H1 (cell line): ENCODE results near the gene TMUB1. TPM values are rescaled to one million over a fixed set of nuclear protein-coding genes. Genes with fewer than 3 reads are reported as not detected.
A peak's percentile ranks its signal among the peaks of the same experiment; 100 is the strongest.

ENCODE experiments used
- CTCF ChIA-PET: fragments of 300-600 bp; sonication (Branson Sonifier 250); formaldehyde crosslinking; loops from one replicate; lab custom pipeline; 2021; ENCODE audit not compliant: partially characterized antibody; lab: Charles Lee
- POLR2A ChIA-PET: fragments of 300-600 bp; sonication (Branson Sonifier 250); formaldehyde crosslinking; loops from one replicate; lab custom pipeline; 2021; ENCODE audit warnings: inconsistent platforms; ENCODE audit not compliant: partially characterized antibody; lab: Charles Lee
- DNase-seq, 2 experiments: peaks; one replicate each; pipeline versions ENCODE4 v3.0.0 to v3.0.0-alpha.2; 2010 to 2022; ENCODE audit warnings: low spot score in 2 of 2, low read depth in 1 of 2, mixed read lengths in 1 of 2
- FAIRE-seq: peaks from 2 replicates; lab custom pipeline; 2011; peaks lifted over from hg19 to GRCh38; lab: Jason Lieb, UNC
- H2AFZ ChIP-seq: 2 replicates; pipeline ENCODE4 v1.8.1; 2012; ENCODE audit warnings: low read length, inconsistent platforms
- H2AK5ac ChIP-seq: 2 replicates; pipeline ENCODE4 v1.6.1; 2013; ENCODE audit warnings: low read depth, low read length
- H2BK120ac ChIP-seq: replicated peaks from 2 replicates; pipeline ENCODE3; 2013; ENCODE audit warnings: low read depth, low read length, inconsistent platforms
- H2BK12ac ChIP-seq: 2 replicates; pipeline ENCODE4 v1.6.1; 2013; ENCODE audit warnings: low read depth, low read length
- H2BK15ac ChIP-seq: 2 replicates; pipeline ENCODE4 v1.6.1; 2013; ENCODE audit warnings: low read length
- H2BK20ac ChIP-seq: 2 replicates; pipeline ENCODE4 v1.6.1; 2013; ENCODE audit warnings: low read length
- H2BK5ac ChIP-seq: 2 replicates; pipeline ENCODE4 v1.6.1; 2013; ENCODE audit warnings: low read depth, low read length
- H3K14ac ChIP-seq: 2 replicates; pipeline ENCODE4 v1.6.1; 2013; ENCODE audit warnings: inconsistent platforms; ENCODE audit not compliant: insufficient read length
- H3K18ac ChIP-seq: 2 replicates; pipeline ENCODE4 v1.6.1; 2013; ENCODE audit warnings: low read length; ENCODE audit errors: extremely low read depth
- H3K23ac ChIP-seq: 2 replicates; pipeline ENCODE4 v1.6.1; 2013; ENCODE audit warnings: inconsistent platforms; ENCODE audit not compliant: insufficient read length
- H3K23me2 ChIP-seq: 2 replicates; pipeline ENCODE4 v1.6.1; 2013; ENCODE audit warnings: low read depth, low read length
- H3K27ac ChIP-seq: 2 replicates; pipeline ENCODE4 v1.6.1; 2011; ENCODE audit warnings: low read depth, low read length, inconsistent platforms
- H3K27me3 ChIP-seq, 4 experiments: replicated peaks in 1 of 4; 1 replicate in 1 of 4; 2 replicates in 3 of 4; pipeline versions ENCODE4 v1.6.1 to v1.8.1; 2011 to 2013; ENCODE audit warnings: low read length in 3 of 4, mild to moderate bottlenecking in 3 of 4, inconsistent platforms in 2 of 4, mixed read lengths in 2 of 4, moderate library complexity in 1 of 4; ENCODE audit not compliant: control insufficient read depth in 3 of 4, insufficient read depth in 3 of 4; ENCODE audit errors: extremely low read depth in 1 of 4
- H3K36me3 ChIP-seq, 4 experiments: 2 replicates each; pipeline versions ENCODE4 v1.6.1 to v1.8.1; 2011 to 2013; ENCODE audit warnings: mild to moderate bottlenecking in 4 of 4, low read length in 3 of 4, moderate library complexity in 2 of 4, control low read depth in 1 of 4, inconsistent platforms in 1 of 4; ENCODE audit not compliant: insufficient read depth in 4 of 4, control insufficient read depth in 2 of 4
- H3K4ac ChIP-seq: replicated peaks from 2 replicates; pipeline ENCODE3; 2013; ENCODE audit warnings: low read length, low read depth, mixed read lengths, inconsistent platforms; ENCODE audit not compliant: insufficient read length
- H3K4me1 ChIP-seq, 4 experiments: replicated peaks in 1 of 4; 1 replicate in 1 of 4; 2 replicates in 3 of 4; pipeline versions ENCODE4 v1.6.1 to v1.8.1; 2011 to 2013; ENCODE audit warnings: low read length in 3 of 4, inconsistent platforms in 2 of 4, mixed read lengths in 1 of 4; ENCODE audit not compliant: insufficient read depth in 4 of 4, control insufficient read depth in 3 of 4
- H3K4me2 ChIP-seq, 2 experiments: 2 replicates each; pipeline versions ENCODE4 v1.6.1 to v1.8.1; 2011 to 2013; ENCODE audit warnings: low read depth in 2 of 2, low read length in 2 of 2, control low read depth in 1 of 2, inconsistent platforms in 1 of 2, mild to moderate bottlenecking in 1 of 2; ENCODE audit not compliant: insufficient read depth in 1 of 2
- H3K4me3 ChIP-seq, 4 experiments: fragments of 200-600, 300-600 bp in 1 of 4; sonication (generic), shearing (Covaris generic), sonication (Bioruptor Twin) in 1 of 4; 2 replicates each; pipeline versions ENCODE4 v1.5.1 to v1.8.1; 2011 to 2016; ENCODE audit warnings: low read length in 4 of 4, low read depth in 3 of 4, control low read depth in 2 of 4, inconsistent platforms in 2 of 4, mild to moderate bottlenecking in 2 of 4, mixed read lengths in 1 of 4, moderate library complexity in 1 of 4; ENCODE audit not compliant: insufficient read depth in 2 of 4; ENCODE audit errors: extremely low read depth in 1 of 4
- H3K56ac ChIP-seq: replicated peaks from 2 replicates; pipeline ENCODE3; 2013; ENCODE audit warnings: low read depth, mild to moderate bottlenecking, mixed read lengths, low read length, inconsistent platforms; ENCODE audit not compliant: insufficient read length
- H3K79me1 ChIP-seq: 2 replicates; pipeline ENCODE4 v1.6.1; 2013; ENCODE audit warnings: low read depth, low read length, control low read depth
- H3K79me2 ChIP-seq, 2 experiments: 2 replicates each; pipeline versions ENCODE4 v1.6.1 to v1.8.1; 2012 to 2013; ENCODE audit warnings: low read length in 2 of 2, mild to moderate bottlenecking in 2 of 2, inconsistent platforms in 1 of 2; ENCODE audit not compliant: insufficient read depth in 2 of 2, control insufficient read depth in 1 of 2
- H3K9ac ChIP-seq, 4 experiments: replicated peaks in 1 of 4; 1 replicate in 1 of 4; 2 replicates in 3 of 4; pipeline versions ENCODE4 v1.6.1 to v1.8.1; 2011 to 2013; ENCODE audit warnings: low read depth in 3 of 4, low read length in 3 of 4, control low read depth in 2 of 4, mild to moderate bottlenecking in 2 of 4, moderate library complexity in 2 of 4, inconsistent platforms in 1 of 4; ENCODE audit errors: extremely low read depth in 1 of 4
- H3K9me3 ChIP-seq, 2 experiments: 2 replicates each; pipeline versions ENCODE4 v1.6.1 to v1.8.1; 2012 to 2013; ENCODE audit warnings: mild to moderate bottlenecking in 2 of 2, moderate library complexity in 2 of 2, control low read depth in 1 of 2, inconsistent platforms in 1 of 2, low read depth in 1 of 2, low read length in 1 of 2, mixed read lengths in 1 of 2; ENCODE audit not compliant: insufficient read depth in 2 of 2
- H4K20me1 ChIP-seq, 2 experiments: replicated peaks in 1 of 2; 2 replicates each; pipeline versions ENCODE3 to v1.8.1; 2011 to 2013; ENCODE audit warnings: inconsistent platforms in 2 of 2, low read length in 2 of 2, mild to moderate bottlenecking in 1 of 2; ENCODE audit not compliant: insufficient read depth in 2 of 2, control insufficient read depth in 1 of 2
- H4K5ac ChIP-seq: 2 replicates; pipeline ENCODE4 v1.6.1; 2013; ENCODE audit warnings: low read length, low read depth, mixed read lengths, inconsistent platforms; ENCODE audit not compliant: insufficient read length
- H4K8ac ChIP-seq: 2 replicates; pipeline ENCODE4 v1.8.0; 2013; ENCODE audit warnings: mild to moderate bottlenecking, moderate library complexity, low read length, inconsistent platforms; ENCODE audit not compliant: insufficient read depth; ENCODE audit errors: extremely low read depth
- H4K91ac ChIP-seq: replicated peaks from 2 replicates; pipeline ENCODE3; 2013; ENCODE audit warnings: low read length, mixed read lengths, inconsistent platforms; ENCODE audit not compliant: insufficient read length
- EZH2 ChIP-seq: fragments of 200-600 bp; sonication (generic); IDR thresholded peaks from 2 replicates; pipeline ENCODE4 v1.7.1; 2012; ENCODE audit warnings: low read depth, mild to moderate bottlenecking, moderate library complexity, low read length, inconsistent platforms; ENCODE audit not compliant: severe bottlenecking
- POLR2A ChIP-seq, 2 experiments: IDR thresholded peaks; 1 replicate in 1 of 2; 2 replicates in 1 of 2; pipeline ENCODE4 v1.6.1; 2011; ENCODE audit warnings: low read depth in 2 of 2, low read length in 2 of 2, mild to moderate bottlenecking in 2 of 2; ENCODE audit errors: control extremely low read depth in 1 of 2
- WGBS, 2 experiments: shearing (Covaris generic) in 1 of 2; methylation state at CpG; one replicate each; pipeline versions ENCODE4 v1.1.6 to v1.1.7; 2013 to 2015; ENCODE audit warnings: low lambda C conversion rate in 2 of 2, mixed read lengths in 2 of 2, inconsistent platforms in 1 of 2, low coverage in 1 of 2, missing lambda C conversion rate in 1 of 2; ENCODE audit not compliant: insufficient replicate concordance in 2 of 2, insufficient coverage in 1 of 2, insufficient read length in 1 of 2; ENCODE audit errors: extremely low coverage in 1 of 2, missing lambda C conversion rate in 1 of 2; 5-methylcytosine and 5-hydroxymethylcytosine counted together
- polyA plus RNA-seq, 7 experiments: library from polyadenylated mRNA; depleted of rRNA in 3 of 7; stranded (reverse) in 5 of 7; unstranded in 2 of 7; fragments of >200 nt in 5 of 7; fragments of 200-250 nt in 2 of 7; gene quantifications; 1 replicate in 5 of 7; 2 replicates in 1 of 7; 4 replicates in 1 of 7; pipeline versions ENCODE4 v1.2.1 to v1.2.3, GENCODE V29; 2011 to 2013; ENCODE audit warnings: missing spikeins in 2 of 7, mixed read lengths in 2 of 7
- total RNA-seq: library from RNA; stranded (reverse); fragmentation: NEBNext Ultra II Directional; extraction: Animal tissue kit (Norgen Biotek cat#: 25700); gene quantifications from 2 replicates; pipeline ENCODE4 v1.2.1, GENCODE V29; 2021

Gene TMUB1
- total and polyA plus RNA-seq, 2 of the 8 experiments (the other 6 are each of a cell fraction or from before 2014, with no cell fraction given): 41.4 to 56.2 TPM

GRCh38 chr7:151078233-151079040 is 4.9 kb downstream of the TMUB1 start:
- H2AK5ac ChIP-seq: no peak overlapping the region
- peaks cover 0 to 10% of the 10 kb centered on the region in 2 experiments; a peak in 1 of 4 replicates for H3K79me2 ChIP-seq
- FAIRE-seq: no peak
- no peak overlapping the region for H3K4me3 ChIP-seq
- no peak overlapping the region for H2BK20ac ChIP-seq
- ChIA-PET CTCF (interaction anchor here (0.9 to 6.0 kb wide), 8 partner anchors 11 to 61 kb away, joined by 3 to 81 read pairs (median 16); no protein-coding TSS in a partner anchor), POLR2A (interaction anchor here (0.5 to 4.9 kb wide), 15 partner anchors 11 to 98 kb away, joined by 3 to 77 read pairs (median 3); no protein-coding TSS in a partner anchor)
- no peak overlapping the region for H2BK12ac ChIP-seq
- H3K9ac ChIP-seq: no peak overlapping the region
- H3K27me3 ChIP-seq: no peaks in the 10 kb centered on the region
- H4K91ac ChIP-seq: no peak overlapping the region
- H3K18ac ChIP-seq: no peak overlapping the region
- peaks cover 0 to 35% (median 24%) of the 10 kb centered on the region in 4 experiments; a peak in 6 of 7 replicates for H3K4me1 ChIP-seq
- H3K9me3 ChIP-seq: no peaks in the 10 kb centered on the region
- H2AFZ ChIP-seq: no peak overlapping the region
- peaks cover 20 to 26% of the 10 kb centered on the region in 2 experiments for H4K20me1 ChIP-seq
- no peak overlapping the region for H4K8ac ChIP-seq
- H3K79me1 ChIP-seq: peaks cover 12% of the 10 kb centered on the region
- H3K4me2 ChIP-seq: peak overlapping the region; percentile 39 to 95
- no peak for DNase-seq
- no peak overlapping the region for H3K4ac ChIP-seq
- H3K23ac ChIP-seq: no peak overlapping the region
- H2BK15ac ChIP-seq: 0 out of 2 replicates have a peak overlapping the region, but pooled peaks have one; percentile 61
- no peak overlapping the region for H3K14ac ChIP-seq
- peaks cover 18% of the 10 kb centered on the region for H3K23me2 ChIP-seq
- H2BK120ac ChIP-seq: no peak overlapping the region
- 0 out of 3 replicates have a peak, but pooled peaks of 1 of the 2 experiments have one; percentile 24 for TF ChIP-seq POLR2A (IDR thresholded peaks at IDR 0.05; ENCODE audit: control extremely low read depth in 1 of 2, low read depth in 2 of 2, low read length in 2 of 2)
- TF ChIP-seq EZH2: no peak
- WGBS, 2 experiments: 71% methylated on average over 22 of the region's 22 CpGs; no CpG with 5 or more reads in 1 of the 2 experiments
- no peak overlapping the region for H3K56ac ChIP-seq
- H4K5ac ChIP-seq: no peak overlapping the region
- H3K27ac ChIP-seq: no peak overlapping the region
- H3K36me3 ChIP-seq: peaks cover 10 to 28% (median 26%) of the 10 kb centered on the region in 4 experiments
- no peak overlapping the region for H2BK5ac ChIP-seq
